Activated CD4-positive, CD25-positive, alpha-beta regulatory T cell treated with anti-CD3 and anti-CD28 coated beads, Interleukin-2, amount 50 U/mL, for 24 hours (primary cell): Measurements from ENCODE around the gene TEAD1.

Source experiments
- ATAC-seq, 2 donors: fragments of 150-1000 bp; cut with Tn5 transposase; one replicate each; pipeline ENCODE4 v1.10.0; 2021; ENCODE audit warnings: mild to moderate bottlenecking in 1 of 2, moderate library complexity in 1 of 2

The TEAD1 gene

GRCh38 chr11:12673924-12674570 is at the start of gene TEAD1:
Gene TEAD1 (plus strand): TSS chr11:12674421.
- peak; percentile 80 to 85 for ATAC-seq

GRCh38 chr11:12624595-12624994 is 49.6 kb upstream of the TEAD1 start:
- ATAC-seq, result no peak

- ATAC-seq, result no peak
Measured at GRCh38 chr11:12625438-12626071, 48.7 kb upstream of the TEAD1 start.

- no peak for ATAC-seq
Measured at GRCh38 chr11:12626616-12627015, 47.6 kb upstream of the TEAD1 start.

GRCh38 chr11:12628314-12628713 is 45.9 kb upstream of the TEAD1 start:
- ATAC-seq, result no peak

GRCh38 chr11:12629601-12630313 is 44.5 kb upstream of the TEAD1 start:
- no peak for ATAC-seq

GRCh38 chr11:12631651-12632050 is 42.6 kb upstream of the TEAD1 start:
- ATAC-seq, result no peak

GRCh38 chr11:12634329-12634728 is 39.9 kb upstream of the TEAD1 start:
- no peak for ATAC-seq

- ATAC-seq, result no peak
Measured at GRCh38 chr11:12636871-12637410, 37.3 kb upstream of the TEAD1 start.

GRCh38 chr11:12639388-12639787 is 34.8 kb upstream of the TEAD1 start:
- ATAC-seq, result no peak

- no peak for ATAC-seq
Measured at GRCh38 chr11:12640355-12640754, 33.9 kb upstream of the TEAD1 start.

- no peak for ATAC-seq
Measured at GRCh38 chr11:12640926-12641849, 33.0 kb upstream of the TEAD1 start.

- ATAC-seq, result no peak
Measured at GRCh38 chr11:12642040-12642439, 32.2 kb upstream of the TEAD1 start.

GRCh38 chr11:12642806-12643428 is 31.3 kb upstream of the TEAD1 start:
- ATAC-seq, result no peak

- ATAC-seq, result no peak
Measured at GRCh38 chr11:12646478-12646877, 27.7 kb upstream of the TEAD1 start.

GRCh38 chr11:12653729-12654128 is 20.5 kb upstream of the TEAD1 start:
- no peak for ATAC-seq

GRCh38 chr11:12655842-12656241 is 18.4 kb upstream of the TEAD1 start:
- ATAC-seq, result no peak

GRCh38 chr11:12657336-12657735 is 16.9 kb upstream of the TEAD1 start:
- ATAC-seq, result no peak

GRCh38 chr11:12657981-12658380 is 16.2 kb upstream of the TEAD1 start:
- ATAC-seq, result no peak

- ATAC-seq, result no peak
Measured at GRCh38 chr11:12662101-12662689, 12.0 kb upstream of the TEAD1 start.

- ATAC-seq, result no peak
Measured at GRCh38 chr11:12664385-12664784, 9.8 kb upstream of the TEAD1 start.

GRCh38 chr11:12666915-12667314 is 7.3 kb upstream of the TEAD1 start:
- ATAC-seq, result no peak
